ENCODE results near the gene TOX2. TPM values are rescaled to one million over a fixed set of nuclear protein-coding genes. Genes with fewer than 3 reads are reported as not detected.
A peak's percentile ranks its signal among the peaks of the same experiment; 100 is the strongest.

TOX2 gene
- total RNA-seq, 2 donors from 2014 or later: 2.4 to 3.4 TPM

DNA sequence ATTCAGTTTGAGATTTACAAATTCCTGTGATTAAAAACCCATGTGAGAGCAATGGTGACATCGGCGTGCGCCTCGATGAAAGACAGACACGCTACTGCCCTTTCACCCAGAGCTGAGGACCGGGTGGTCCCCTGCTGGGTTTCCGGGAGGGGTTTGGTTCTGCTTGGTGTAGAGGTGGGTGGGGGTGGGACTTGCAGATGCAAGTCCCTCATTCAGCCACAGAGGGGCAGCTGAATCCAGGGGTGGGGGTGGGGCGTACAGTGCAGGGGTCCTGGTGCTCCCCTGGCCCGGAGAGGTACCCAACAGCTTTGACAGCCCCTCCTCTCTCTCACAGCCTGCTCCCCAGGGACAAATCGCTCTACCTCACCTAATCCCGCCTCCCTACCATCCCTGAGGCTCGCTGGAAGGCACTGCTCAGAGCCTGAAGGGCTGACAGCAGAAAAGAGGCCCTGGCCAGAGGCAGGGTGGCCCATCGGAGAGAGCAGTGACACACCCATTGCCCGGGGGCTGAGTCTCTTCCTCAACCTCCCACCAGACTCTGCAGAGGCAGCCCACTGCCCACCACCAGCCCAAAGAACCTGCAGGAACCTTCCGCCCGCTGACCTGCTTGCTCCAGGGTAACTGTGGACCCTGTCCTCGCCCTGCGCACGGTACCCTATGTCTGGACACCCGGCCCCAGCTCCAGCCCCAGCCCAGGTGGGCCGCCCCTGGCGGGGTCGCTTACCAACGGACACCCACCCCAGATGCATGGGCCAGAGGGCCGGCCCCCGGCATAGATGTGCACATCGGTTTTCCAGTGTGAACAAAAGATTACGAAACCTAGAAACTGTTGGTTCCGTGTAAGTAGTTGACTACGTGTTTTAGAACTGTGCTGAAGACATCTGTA lies 153.9 kb downstream of the TOX2 start:
- Mint-ChIP-seq H3K27me3 (ENCODE audit: insufficient read depth) (no peaks in the 10 kb centered on the region), H3K27ac (no peak overlapping the region), H3K4me3 (no peak overlapping the region), H3K9me3 (no peaks in the 10 kb centered on the region), H3K36me3 (ENCODE audit: low read depth) (no peaks in the 10 kb centered on the region), H3K4me1 (peaks cover 6% of the 10 kb centered on the region)
- no peak overlapping the region for H3K4me3 ChIP-seq (ENCODE audit: low read length)
- no peaks in the 10 kb centered on the region for H3K36me3 ChIP-seq (ENCODE audit: control insufficient read depth, insufficient read depth, low read length)
- H3K27ac ChIP-seq (ENCODE audit: low read depth, low read length): no peak overlapping the region
- 86 to 92% methylated on average over 16 to 30 of the region's 30 CpGs for WGBS, 2 experiments (ENCODE audit: insufficient coverage in 1 of 2, insufficient read length in 1 of 2)
- H3K9me3 ChIP-seq (ENCODE audit: control insufficient read depth, low read length): no peaks in the 10 kb centered on the region
- no peaks in the 10 kb centered on the region for H3K4me1 ChIP-seq (ENCODE audit: control insufficient read depth, insufficient read depth, low read length)
- no peak overlapping the region for H3K9ac ChIP-seq (ENCODE audit: extremely low read depth, low read length, poor library complexity, severe bottlenecking)
- no peaks in the 10 kb centered on the region for H3K27me3 ChIP-seq (ENCODE audit: control insufficient read depth, insufficient read depth, low read length, poor library complexity, severe bottlenecking)
- TF ChIP-seq, protein P1, sequence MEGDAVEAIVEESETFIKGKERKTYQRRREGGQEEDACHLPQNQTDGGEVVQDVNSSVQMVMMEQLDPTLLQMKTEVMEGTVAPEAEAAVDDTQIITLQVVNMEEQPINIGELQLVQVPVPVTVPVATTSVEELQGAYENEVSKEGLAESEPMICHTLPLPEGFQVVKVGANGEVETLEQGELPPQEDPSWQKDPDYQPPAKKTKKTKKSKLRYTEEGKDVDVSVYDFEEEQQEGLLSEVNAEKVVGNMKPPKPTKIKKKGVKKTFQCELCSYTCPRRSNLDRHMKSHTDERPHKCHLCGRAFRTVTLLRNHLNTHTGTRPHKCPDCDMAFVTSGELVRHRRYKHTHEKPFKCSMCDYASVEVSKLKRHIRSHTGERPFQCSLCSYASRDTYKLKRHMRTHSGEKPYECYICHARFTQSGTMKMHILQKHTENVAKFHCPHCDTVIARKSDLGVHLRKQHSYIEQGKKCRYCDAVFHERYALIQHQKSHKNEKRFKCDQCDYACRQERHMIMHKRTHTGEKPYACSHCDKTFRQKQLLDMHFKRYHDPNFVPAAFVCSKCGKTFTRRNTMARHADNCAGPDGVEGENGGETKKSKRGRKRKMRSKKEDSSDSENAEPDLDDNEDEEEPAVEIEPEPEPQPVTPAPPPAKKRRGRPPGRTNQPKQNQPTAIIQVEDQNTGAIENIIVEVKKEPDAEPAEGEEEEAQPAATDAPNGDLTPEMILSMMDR (conservative IDR thresholded peaks at IDR 0.05): peak; percentile 30
- DNase-seq: peak; percentile 71

DNA sequence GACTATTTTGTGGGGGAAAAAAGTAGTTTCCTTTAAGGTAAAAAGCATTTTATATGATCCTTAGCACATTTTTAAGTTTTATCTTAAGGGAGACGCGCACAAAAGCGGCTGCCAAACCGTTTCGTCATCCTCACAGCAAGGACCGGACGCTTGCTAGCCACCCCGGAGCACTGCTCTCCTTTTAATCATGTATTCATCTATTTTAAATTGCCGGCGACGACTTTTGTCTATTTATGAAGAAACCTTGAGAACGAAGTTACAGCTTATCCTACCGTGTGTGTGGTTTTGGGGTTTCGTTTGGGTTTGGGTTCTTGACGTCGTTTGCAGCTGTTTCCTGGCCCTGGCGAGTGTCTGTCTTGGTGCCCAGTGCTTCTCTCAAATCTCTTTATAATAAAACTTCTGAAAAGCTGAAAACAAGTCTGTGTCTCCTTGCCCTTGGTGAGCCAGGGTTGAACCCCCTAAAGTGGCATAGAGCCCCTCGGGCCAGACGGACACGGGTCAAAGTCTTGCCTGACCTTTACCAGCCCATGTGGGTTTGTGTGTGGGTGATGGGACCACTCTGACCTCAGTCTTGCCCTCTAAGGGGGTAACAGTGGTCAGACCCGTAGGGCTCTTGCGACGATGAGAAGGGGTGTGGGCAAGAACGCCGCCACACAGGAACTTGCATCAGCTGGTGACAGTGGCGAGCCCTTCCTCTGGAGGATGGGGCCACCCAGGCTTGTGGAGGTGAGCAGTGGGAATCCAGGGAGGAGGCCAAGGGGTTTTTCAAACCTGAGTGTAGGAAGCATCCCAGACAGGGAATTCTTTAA lies 154.8 kb downstream of the TOX2 start:
- no peaks in the 10 kb centered on the region for H3K27me3 Mint-ChIP-seq (ENCODE audit: insufficient read depth)
- no peaks in the 10 kb centered on the region for H3K36me3 ChIP-seq (ENCODE audit: control insufficient read depth, insufficient read depth, low read length)
- no peaks in the 10 kb centered on the region for H3K9me3 Mint-ChIP-seq
- H3K27ac ChIP-seq (ENCODE audit: low read depth, low read length): no peak overlapping the region
- 88 to 95% methylated on average over 20 to 26 of the region's 26 CpGs for WGBS, 2 experiments (ENCODE audit: insufficient coverage in 1 of 2, insufficient read length in 1 of 2)
- TF ChIP-seq, protein P1 (conservative IDR thresholded peaks at IDR 0.05): no peak
- H3K4me1 ChIP-seq (ENCODE audit: control insufficient read depth, insufficient read depth, low read length): no peaks in the 10 kb centered on the region
- no peaks in the 10 kb centered on the region for H3K27me3 ChIP-seq (ENCODE audit: control insufficient read depth, insufficient read depth, low read length, poor library complexity, severe bottlenecking)
- H3K4me3 Mint-ChIP-seq: no peak overlapping the region
- H3K36me3 Mint-ChIP-seq (ENCODE audit: low read depth): no peaks in the 10 kb centered on the region
- H3K27ac Mint-ChIP-seq: no peak overlapping the region
- H3K4me3 ChIP-seq (ENCODE audit: low read length): no peak overlapping the region
- H3K4me1 Mint-ChIP-seq: peaks cover 6% of the 10 kb centered on the region
- no peaks in the 10 kb centered on the region for H3K9me3 ChIP-seq (ENCODE audit: control insufficient read depth, low read length)
- DNase-seq: peak; percentile 26
- H3K9ac ChIP-seq (ENCODE audit: extremely low read depth, low read length, poor library complexity, severe bottlenecking): no peak overlapping the region

DNA sequence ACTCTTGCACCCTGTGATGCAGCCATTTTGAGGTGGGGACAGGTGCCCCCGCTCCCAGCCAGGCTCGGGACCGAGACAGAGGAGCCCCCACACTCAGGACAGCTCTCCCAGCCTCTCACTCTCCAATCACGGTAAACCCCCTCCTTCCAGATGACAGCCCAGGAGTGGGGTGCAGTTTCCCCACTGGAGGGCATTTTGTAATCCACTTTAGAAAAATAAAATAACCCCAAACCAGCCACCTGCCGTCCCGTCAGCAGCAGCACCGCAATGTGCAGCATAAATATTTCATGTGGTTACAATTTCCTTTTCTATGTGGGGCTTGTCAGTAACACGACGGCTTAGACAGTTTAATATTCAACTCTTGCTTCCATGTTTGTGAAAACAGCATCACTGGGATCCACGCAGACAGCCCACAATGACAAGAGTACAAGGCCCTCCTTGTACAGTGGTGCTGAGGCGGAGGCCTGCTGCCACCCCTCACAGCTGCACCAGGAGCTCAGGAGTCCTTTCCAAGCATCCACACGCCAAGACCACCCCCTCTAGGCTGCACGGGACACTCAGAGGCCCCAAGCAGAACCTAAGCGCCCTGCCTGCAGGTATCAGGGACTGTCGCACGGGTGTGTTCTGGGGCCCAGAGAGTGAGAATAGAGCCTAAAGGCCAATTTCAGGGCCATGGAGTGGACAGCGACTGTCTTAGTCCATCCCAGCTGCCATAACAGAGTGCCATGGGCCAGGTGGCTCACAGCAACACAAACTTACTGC lies 155.7 kb downstream of the TOX2 start:
- Histone ChIP-seq H3K27me3 (ENCODE audit: control insufficient read depth, insufficient read depth, low read length, poor library complexity, severe bottlenecking) (no peaks in the 10 kb centered on the region), H3K9me3 (ENCODE audit: control insufficient read depth, low read length) (no peaks in the 10 kb centered on the region), H3K4me3 (ENCODE audit: low read length) (no peak overlapping the region), H3K36me3 (ENCODE audit: control insufficient read depth, insufficient read depth, low read length) (no peaks in the 10 kb centered on the region), H3K9ac (ENCODE audit: extremely low read depth, low read length, poor library complexity, severe bottlenecking) (no peak overlapping the region), H3K27ac (ENCODE audit: low read depth, low read length) (no peak overlapping the region), H3K4me1 (ENCODE audit: control insufficient read depth, insufficient read depth, low read length) (no peaks in the 10 kb centered on the region)
- TF ChIP-seq, protein P1 (conservative IDR thresholded peaks at IDR 0.05): no peak
- no peak overlapping the region for H3K27ac Mint-ChIP-seq
- no peaks in the 10 kb centered on the region for H3K36me3 Mint-ChIP-seq (ENCODE audit: low read depth)
- no peak overlapping the region for H3K4me3 Mint-ChIP-seq
- H3K9me3 Mint-ChIP-seq: no peaks in the 10 kb centered on the region
- 91 to 92% methylated on average over 9 to 16 of the region's 17 CpGs for WGBS, 2 experiments (ENCODE audit: insufficient coverage in 1 of 2, insufficient read length in 1 of 2)
- peak; percentile 42 for DNase-seq
- no peaks in the 10 kb centered on the region for H3K27me3 Mint-ChIP-seq (ENCODE audit: insufficient read depth)
- peaks cover 9% of the 10 kb centered on the region for H3K4me1 Mint-ChIP-seq
